ENCODE results near the gene EPHB2. TPM values are rescaled to one million over a fixed set of nuclear protein-coding genes. Genes with fewer than 3 reads are reported as not detected.

EPHB2 gene
- total and polyA plus RNA-seq, 2 of the 8 experiments (the other 6 are each of a cell fraction or from before 2014, with no cell fraction given) = 15.8 to 17.2 TPM

- Histone ChIP-seq H3K79me2 (ENCODE audit: control insufficient read depth in 1 of 2, insufficient read depth in 2 of 2, low read length in 2 of 2) (no peaks in the 10 kb centered on the region), H3K23ac (ENCODE audit: insufficient read length) (no peak overlapping the region), H2BK120ac (replicated peaks; ENCODE audit: low read depth, low read length) (no peak overlapping the region), H2BK12ac (ENCODE audit: low read depth, low read length) (no peak overlapping the region), H2AK5ac (ENCODE audit: low read depth, low read length) (no peak overlapping the region), H3K4ac (replicated peaks; ENCODE audit: insufficient read length, low read depth, low read length) (no peak overlapping the region), H3K27me3 (replicated peaks in 1 of 4; ENCODE audit: control insufficient read depth in 3 of 4, extremely low read depth in 1 of 4, insufficient read depth in 3 of 4, low read length in 3 of 4) (no peaks in the 10 kb centered on the region), H4K8ac (ENCODE audit: extremely low read depth, insufficient read depth, low read length) (no peak overlapping the region), H3K4me1 (replicated peaks in 1 of 4; ENCODE audit: control insufficient read depth in 3 of 4, insufficient read depth in 4 of 4, low read length in 3 of 4) (no peaks in the 10 kb centered on the region), H3K14ac (ENCODE audit: insufficient read length) (no peak overlapping the region), H4K91ac (replicated peaks; ENCODE audit: insufficient read length, low read length) (no peak overlapping the region), H2BK20ac (ENCODE audit: low read length) (no peak overlapping the region), H3K56ac (replicated peaks; ENCODE audit: insufficient read length, low read depth, low read length) (no peak overlapping the region), H3K36me3 (ENCODE audit: control insufficient read depth in 2 of 4, insufficient read depth in 4 of 4, low read length in 3 of 4) (peaks cover 0 to 6% (median 0%) of the 10 kb centered on the region in 4 experiments; a peak in 1 of 8 replicates), H3K4me2 (ENCODE audit: insufficient read depth in 1 of 2, low read depth in 2 of 2, low read length in 2 of 2) (no peak overlapping the region), H3K9ac (replicated peaks in 1 of 4; ENCODE audit: extremely low read depth in 1 of 4, low read depth in 3 of 4, low read length in 3 of 4) (no peak overlapping the region), H2BK5ac (ENCODE audit: low read depth, low read length) (no peak overlapping the region), H3K18ac (ENCODE audit: extremely low read depth, low read length) (no peak overlapping the region), H3K4me3 (ENCODE audit: extremely low read depth in 1 of 4, insufficient read depth in 2 of 4, low read depth in 3 of 4, low read length in 4 of 4) (no peak overlapping the region), H3K79me1 (ENCODE audit: low read depth, low read length) (0 out of 2 replicates have a peak, but pooled peaks cover 2% of the 10 kb centered on the region), H4K5ac (ENCODE audit: insufficient read length, low read depth, low read length) (no peak overlapping the region), H3K27ac (ENCODE audit: low read depth, low read length) (no peak overlapping the region), H4K20me1 (replicated peaks in 1 of 2; ENCODE audit: control insufficient read depth in 1 of 2, insufficient read depth in 2 of 2, low read length in 2 of 2) (peaks cover 2 to 3% of the 10 kb centered on the region in 2 experiments), H3K9me3 (ENCODE audit: insufficient read depth in 2 of 2, low read depth in 1 of 2, low read length in 1 of 2) (no peaks in the 10 kb centered on the region), H3K23me2 (ENCODE audit: low read depth, low read length) (no peaks in the 10 kb centered on the region; the same call in 1 of the 2 replicates), H2BK15ac (ENCODE audit: low read length) (no peak overlapping the region), H2AFZ (ENCODE audit: low read length) (no peak overlapping the region)
- FAIRE-seq (no peak), DNase-seq (ENCODE audit: low read depth in 1 of 2, low spot score in 2 of 2) (no peak)
- POLR2A ChIA-PET (ENCODE audit: partially characterized antibody) = interaction anchor here (0.6 kb wide), 1 partner anchor 416 kb away, joined by 3 read pairs; no protein-coding TSS in a partner anchor
- CTCF ChIA-PET (ENCODE audit: partially characterized antibody) = interaction anchor here (0.7 to 2.6 kb wide), 9 partner anchors 19 to 207 kb away, joined by 3 to 13 read pairs (median 3); no protein-coding TSS in a partner anchor
- WGBS, 2 experiments (ENCODE audit: extremely low coverage in 1 of 2, insufficient coverage in 1 of 2, insufficient read length in 1 of 2, insufficient replicate concordance in 2 of 2, low coverage in 1 of 2, low lambda C conversion rate in 2 of 2, missing lambda C conversion rate in 1 of 2) = 87% methylated on average over 5 of the region's 5 CpGs; no CpG with 5 or more reads in 1 of the 2 experiments
These were observed 200.5 kb downstream of the EPHB2 start for GRCh38 chr1:22910986-22911651.
